Measurements from ENCODE around the gene PLA2G15. TPM values are rescaled to one million over a fixed set of nuclear protein-coding genes. Genes with fewer than 3 reads are reported as not detected.

Gene PLA2G15
- polyA plus RNA-seq, 1 of the 3 experiments (the other 2 are of a cell fraction) = 23.9 TPM

- Histone ChIP-seq H3K4me1 (ENCODE audit: control insufficient read depth in 1 of 2, insufficient read depth in 2 of 2, low read depth in 1 of 2, low read length in 1 of 2) (no peaks in the 10 kb centered on the region), H3K27ac (ENCODE audit: low read depth in 2 of 2, low read length in 1 of 2) (no peak overlapping the region), H3K27me3 (ENCODE audit: insufficient read depth) (no peaks in the 10 kb centered on the region), H3K4me3 (ENCODE audit: low read depth in 2 of 2, low read length in 1 of 2) (no peak overlapping the region), H3K4me2 (no peak overlapping the region), H3K9me2 (no peaks in the 10 kb centered on the region), H3F3A (replicated peaks; ENCODE audit: insufficient read depth) (no peaks in the 10 kb centered on the region), H3K9ac (no peak overlapping the region), H2AFZ (ENCODE audit: low read depth) (no peak overlapping the region), H4K20me1 (ENCODE audit: insufficient read depth) (peaks cover 15% of the 10 kb centered on the region; the same call in 1 of the 2 replicates), H3K79me2 (ENCODE audit: insufficient read depth) (peaks cover 17% of the 10 kb centered on the region; the same call in 1 of the 2 replicates), H3K9me3 (no peaks in the 10 kb centered on the region), H3K36me3 (replicated peaks in 1 of 2; ENCODE audit: control insufficient read depth in 1 of 2, insufficient read depth in 2 of 2, low read length in 1 of 2) (peaks cover 11 to 13% of the 10 kb centered on the region in 2 experiments)
- WGBS (ENCODE audit: low lambda C conversion rate) = 98% methylated on average over 3 of the region's 3 CpGs
- TF ChIP-seq RXRA (IDR thresholded peaks at IDR 0.05; ENCODE audit: borderline replicate concordance, low read depth) (no peak), RAD21 (IDR thresholded peaks at IDR 0.05; ENCODE audit: low read length) (no peak), NRF1 (IDR thresholded peaks at IDR 0.05; ENCODE audit: low read depth, low read length) (no peak), EP300 (IDR thresholded peaks at IDR 0.05; ENCODE audit: borderline replicate concordance in 1 of 2, low read depth in 1 of 2, low read length in 1 of 2) (no peak), SIN3A (IDR thresholded peaks at IDR 0.05; ENCODE audit: borderline replicate concordance, low read depth, low read length) (no peak), RFX5 (IDR thresholded peaks at IDR 0.05; ENCODE audit: low read length) (no peak), TCF12 (IDR thresholded peaks at IDR 0.05) (no peak), RCOR1 (IDR thresholded peaks at IDR 0.05; ENCODE audit: low read length) (no peak), IRF3 (IDR thresholded peaks at IDR 0.05; ENCODE audit: low read depth, low read length) (no peak), PBX3 (IDR thresholded peaks at IDR 0.05) (no peak), CTCF (IDR thresholded peaks at IDR 0.05) (no peak), TEAD4 (IDR thresholded peaks at IDR 0.05; ENCODE audit: borderline replicate concordance, insufficient read depth) (no peak), CHD2 (IDR thresholded peaks at IDR 0.05; ENCODE audit: low read length, partially characterized antibody) (no peak), USF2 (IDR thresholded peaks at IDR 0.05; ENCODE audit: borderline replicate concordance, low read depth, low read length) (no peak), NFIC (IDR thresholded peaks at IDR 0.05; ENCODE audit: borderline replicate concordance) (no peak), ZBTB33 (IDR thresholded peaks at IDR 0.05; ENCODE audit: borderline replicate concordance, low read depth) (no peak)
- DNase-seq = no peak
- POLR2A ChIA-PET = no interaction called here
- CTCF ChIA-PET = interaction anchor here (0.9 to 10.4 kb wide), 3 partner anchors 23 to 469 kb away, joined by 3 to 80 read pairs (median 6); partner anchors contain the start of gene SLC7A6
These were observed 40.5 kb downstream of the PLA2G15 start for GRCh38 chr16:68285683-68286082.
